GOT3 (cell line): Measurements from ENCODE around the gene CHRNA3.
"Not testable (repeated sequence)": the region's sequence is repeated elsewhere in the genome, so short reads cannot be mapped to it uniquely, and the experiment has no call there.

Experiments used
- DNase-seq: peaks from one replicate; lab custom pipeline; 2025; ENCODE audit warnings: mixed read lengths; lab: John Stamatoyannopoulos, UW

CHRNA3 gene

DNA sequence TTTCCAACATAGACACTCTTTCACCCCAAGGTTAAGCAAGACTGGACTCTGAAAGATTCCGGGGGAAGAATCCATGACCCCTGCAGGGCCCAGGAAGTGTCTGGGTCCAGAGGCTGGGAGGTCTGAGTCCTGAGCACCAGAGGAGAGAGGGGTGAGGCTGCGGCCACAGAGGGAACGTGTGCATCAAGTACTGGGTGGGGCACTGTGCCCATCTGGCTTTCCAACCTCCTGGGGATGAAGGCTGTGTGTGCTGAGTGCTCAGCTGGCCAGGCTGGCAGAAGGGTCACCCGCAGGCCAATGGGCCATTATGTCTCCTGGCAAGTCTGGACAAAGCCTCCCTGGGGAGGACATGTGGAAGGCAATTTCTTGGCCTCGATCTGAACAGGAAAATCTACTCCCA, 3.3 kb downstream of the CHRNA3 start:
- DNase-seq = no peak

DNA sequence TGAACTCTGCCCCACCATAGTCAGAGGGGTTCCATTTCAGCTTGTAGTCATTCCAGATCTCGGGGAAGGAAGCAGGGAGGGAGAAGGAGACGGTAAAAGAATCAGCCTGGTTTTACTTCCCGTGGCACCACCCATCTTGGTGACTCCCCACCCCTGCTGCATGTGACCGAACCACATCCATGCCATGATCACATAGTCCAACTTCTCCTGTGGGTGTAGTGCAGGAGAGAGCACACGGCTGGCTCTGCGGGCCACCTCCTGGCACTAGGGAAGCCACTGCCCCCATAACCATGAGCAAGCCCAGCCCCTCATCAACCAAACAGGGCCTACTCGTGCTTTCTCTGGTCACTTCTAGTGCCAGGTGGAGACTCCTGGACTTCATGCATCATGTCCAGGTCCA, 3.7 kb downstream of the CHRNA3 start:
- no peak for DNase-seq

GRCh38 chr15:78616506-78616905, 4.3 kb downstream of the CHRNA3 start:
- DNase-seq = no peak

DNA sequence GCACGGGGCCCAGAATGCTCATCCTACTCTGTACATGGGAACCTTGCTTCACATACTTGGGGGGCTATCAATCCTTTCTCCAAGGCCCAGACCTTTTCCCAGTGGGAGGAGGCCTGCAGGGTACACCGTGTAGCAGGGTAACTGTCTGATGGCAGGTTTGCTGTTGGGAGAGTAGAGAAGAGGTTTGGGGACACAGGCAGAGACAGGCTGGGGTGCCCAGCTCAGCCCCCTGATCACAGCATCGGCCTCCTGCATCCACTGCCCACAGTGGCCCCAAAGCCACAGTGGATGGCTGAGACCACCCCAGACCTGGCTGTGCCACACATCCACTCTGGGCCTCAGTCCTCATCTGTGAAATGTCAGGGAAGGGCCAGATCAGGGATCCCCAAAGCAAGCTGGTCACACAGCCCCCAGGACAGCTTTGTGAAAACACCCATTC, 5.6 kb downstream of the CHRNA3 start:
- no peak for DNase-seq

- no peak for DNase-seq
These were observed 6.8 kb downstream of the CHRNA3 start for GRCh38 chr15:78614021-78614420.

DNA sequence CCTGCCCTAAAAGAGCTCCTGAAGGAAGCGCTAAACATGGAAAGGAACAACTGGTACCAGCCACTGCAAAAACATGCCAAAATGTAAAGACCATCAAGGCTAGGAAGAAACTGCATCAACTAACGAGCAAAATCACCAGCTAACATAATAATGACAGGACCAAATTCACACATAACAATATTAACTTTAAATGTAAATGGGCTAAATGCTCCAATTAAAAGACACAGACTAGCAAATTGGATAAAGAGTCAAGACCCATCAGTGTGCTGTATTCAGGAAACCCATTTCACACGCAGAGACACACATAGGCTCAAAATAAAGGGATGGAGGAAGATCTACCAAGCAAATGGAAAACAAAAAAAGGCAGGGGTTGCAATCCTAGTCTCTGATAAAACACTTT, 11.2 kb downstream of the CHRNA3 start:
- not testable (repeated sequence) for DNase-seq

DNA sequence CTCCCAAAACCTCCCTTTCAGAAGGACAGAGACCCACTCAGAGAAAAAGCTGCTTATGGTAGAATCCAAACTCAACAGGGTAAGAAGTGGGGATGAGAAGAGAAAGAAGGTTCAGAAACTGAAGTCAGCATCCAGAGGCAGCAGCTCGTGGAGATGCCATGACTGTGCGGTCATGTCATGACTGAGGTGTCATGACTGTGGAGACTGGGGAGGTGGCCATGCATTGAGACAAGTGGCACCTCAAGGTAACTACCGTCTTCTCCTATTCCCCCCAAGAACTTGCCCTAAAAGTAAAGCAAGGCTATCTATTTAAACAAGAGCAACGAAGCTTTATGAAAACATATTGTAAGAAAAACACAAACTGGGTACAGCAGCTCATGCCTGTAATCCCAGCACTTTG, 15.1 kb downstream of the CHRNA3 start:
- DNase-seq = no peak

GRCh38 chr15:78605201-78605600, 15.6 kb downstream of the CHRNA3 start:
- DNase-seq = no peak

DNA sequence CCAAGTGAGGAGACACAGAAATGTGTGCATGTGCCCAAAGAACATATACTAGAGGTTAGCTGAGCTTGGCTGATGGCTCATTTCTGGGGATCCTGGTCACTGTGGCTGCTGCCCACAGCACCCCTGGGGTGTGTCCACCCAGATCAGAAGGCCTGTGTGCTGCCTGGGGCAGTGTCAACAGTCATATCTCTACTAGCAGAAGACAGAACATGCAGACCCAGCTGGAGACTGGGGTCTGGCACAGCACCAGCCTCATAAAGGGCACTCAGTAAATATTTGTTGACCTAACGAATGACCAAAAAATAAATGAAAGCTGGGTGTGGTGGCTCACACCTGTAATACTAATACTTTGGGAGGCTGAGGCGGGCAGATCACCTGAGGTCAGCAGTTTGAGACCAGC, 16.4 kb downstream of the CHRNA3 start:
- DNase-seq = no peak

- DNase-seq = no peak
These were observed 17.3 kb downstream of the CHRNA3 start for GRCh38 chr15:78603467-78603866.

DNA sequence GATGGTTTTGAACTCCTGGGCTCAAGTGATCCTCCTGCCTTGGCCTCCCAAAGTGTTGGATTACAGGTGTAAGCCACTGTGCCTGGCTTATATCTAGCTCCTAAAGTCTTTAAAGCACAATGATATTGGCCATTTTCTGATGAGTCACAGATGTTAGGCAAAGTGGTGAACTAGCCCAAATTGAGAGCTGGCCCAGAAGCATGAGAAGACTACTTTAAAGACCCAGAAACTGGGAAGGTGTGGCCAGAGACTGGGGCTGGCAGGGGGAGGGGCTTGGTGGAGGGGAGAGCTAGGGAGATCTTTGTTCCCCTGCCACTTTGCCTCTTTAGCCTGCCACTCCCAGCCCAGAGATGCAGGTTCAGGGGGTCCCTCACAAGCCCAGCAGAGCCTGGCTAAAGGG, 21.6 kb downstream of the CHRNA3 start:
- DNase-seq = no peak

- no peak for DNase-seq
These were observed 22.4 kb downstream of the CHRNA3 start for GRCh38 chr15:78598348-78598747.

DNA sequence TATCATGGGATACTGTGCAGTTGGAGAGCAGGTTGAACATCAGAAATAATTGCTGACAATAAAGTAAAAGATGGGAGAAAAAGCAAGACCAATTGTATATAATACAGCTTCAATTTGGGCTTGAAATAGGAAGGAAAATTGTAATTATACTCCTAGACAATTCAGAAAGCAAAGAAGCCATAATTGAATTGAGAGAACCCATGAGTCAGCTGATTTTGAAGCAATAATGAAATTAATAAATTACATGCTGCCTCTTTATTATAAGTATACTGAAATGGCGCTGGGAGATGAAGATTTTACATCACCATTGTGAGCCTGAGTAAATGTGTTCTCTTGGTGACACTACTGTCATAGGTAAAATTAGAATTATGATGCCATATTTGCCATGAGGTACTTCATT, 23.2 kb downstream of the CHRNA3 start:
- DNase-seq = no peak

- DNase-seq = no peak
These were observed 45.9 kb downstream of the CHRNA3 start for GRCh38 chr15:78574944-78575343.

- DNase-seq = no peak
These were observed 47.4 kb downstream of the CHRNA3 start for GRCh38 chr15:78573416-78573815.

- DNase-seq = no peak
These were observed 49.4 kb downstream of the CHRNA3 start for GRCh38 chr15:78571382-78571781.

DNA sequence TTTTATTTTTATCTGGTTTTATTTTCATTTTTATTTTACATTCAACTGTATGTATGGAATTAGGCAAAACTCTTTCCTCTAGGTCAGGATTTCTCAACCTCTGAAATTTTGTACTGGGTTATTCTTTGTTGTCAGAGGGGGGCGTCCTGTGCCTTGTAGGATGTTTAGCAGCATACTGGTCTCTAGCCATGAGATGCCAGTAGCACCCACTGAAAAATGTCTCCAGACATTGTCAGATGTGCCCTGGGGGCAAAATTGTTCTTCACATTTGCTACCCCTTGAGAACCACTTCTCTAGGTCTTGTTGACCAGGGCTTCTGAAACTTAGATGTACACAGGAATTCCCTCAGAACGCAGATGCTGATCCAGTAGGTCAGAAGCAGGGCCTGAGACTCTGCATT, 50.1 kb downstream of the CHRNA3 start:
- DNase-seq = no peak

DNA sequence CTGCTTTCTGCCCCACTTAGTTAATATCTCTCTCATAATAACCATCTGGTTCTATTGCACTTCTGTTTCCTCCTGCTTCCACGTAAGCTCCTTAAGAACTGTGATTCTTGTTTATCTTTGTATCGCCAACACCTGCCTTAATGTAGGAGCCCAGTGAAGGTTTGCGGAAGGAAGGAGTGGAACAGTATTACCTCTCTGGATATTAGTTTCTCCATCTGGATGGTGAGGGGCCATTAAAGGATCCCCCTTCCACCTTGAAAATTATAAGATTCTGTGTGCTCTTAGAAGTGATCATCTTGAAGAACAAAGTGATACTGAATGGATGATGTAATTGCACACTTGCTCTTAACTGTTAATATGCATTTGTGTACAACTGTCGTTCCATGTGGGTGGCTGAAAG, 53.3 kb downstream of the CHRNA3 start:
- no peak for DNase-seq

DNA sequence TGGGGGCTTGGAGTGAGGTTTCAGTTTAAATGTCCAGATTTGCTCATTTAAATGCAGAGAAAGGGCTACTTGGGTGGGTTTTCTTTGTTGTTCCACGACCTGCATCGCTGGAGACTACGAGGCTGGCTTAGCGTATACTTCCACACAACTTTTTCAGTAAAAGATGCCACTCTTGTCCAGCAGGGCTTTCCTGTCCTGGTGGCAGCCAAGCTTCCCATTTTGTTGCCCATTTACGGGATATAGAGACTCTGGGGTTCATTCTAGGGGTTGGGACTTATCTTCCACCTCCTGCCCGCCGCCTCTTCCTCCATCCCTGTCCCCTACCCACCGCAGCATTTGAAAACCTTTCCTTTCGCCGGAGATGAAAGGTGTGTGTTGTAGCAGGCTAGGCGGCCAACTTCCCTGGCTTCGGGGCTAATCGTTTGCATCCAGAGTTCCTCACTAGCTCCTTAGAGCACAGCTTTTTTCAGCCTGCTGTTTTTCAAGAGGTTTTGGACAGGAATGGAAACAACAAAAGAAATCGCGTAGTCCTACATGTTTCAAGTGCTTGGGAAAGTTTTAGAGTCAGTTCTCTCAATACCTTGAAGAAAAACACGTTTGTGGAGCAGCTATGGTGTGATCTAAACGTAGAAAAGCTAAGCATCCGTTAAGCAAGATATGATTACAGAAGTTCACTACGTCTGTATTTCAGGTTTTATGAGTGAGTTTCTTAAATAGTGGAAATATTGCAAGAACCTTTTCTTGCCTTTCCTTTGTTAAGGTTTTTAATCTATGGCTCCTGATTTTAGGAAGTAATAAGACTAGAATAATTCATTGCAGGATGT, 54.6 kb downstream of the CHRNA3 start:
- no peak for DNase-seq

DNA sequence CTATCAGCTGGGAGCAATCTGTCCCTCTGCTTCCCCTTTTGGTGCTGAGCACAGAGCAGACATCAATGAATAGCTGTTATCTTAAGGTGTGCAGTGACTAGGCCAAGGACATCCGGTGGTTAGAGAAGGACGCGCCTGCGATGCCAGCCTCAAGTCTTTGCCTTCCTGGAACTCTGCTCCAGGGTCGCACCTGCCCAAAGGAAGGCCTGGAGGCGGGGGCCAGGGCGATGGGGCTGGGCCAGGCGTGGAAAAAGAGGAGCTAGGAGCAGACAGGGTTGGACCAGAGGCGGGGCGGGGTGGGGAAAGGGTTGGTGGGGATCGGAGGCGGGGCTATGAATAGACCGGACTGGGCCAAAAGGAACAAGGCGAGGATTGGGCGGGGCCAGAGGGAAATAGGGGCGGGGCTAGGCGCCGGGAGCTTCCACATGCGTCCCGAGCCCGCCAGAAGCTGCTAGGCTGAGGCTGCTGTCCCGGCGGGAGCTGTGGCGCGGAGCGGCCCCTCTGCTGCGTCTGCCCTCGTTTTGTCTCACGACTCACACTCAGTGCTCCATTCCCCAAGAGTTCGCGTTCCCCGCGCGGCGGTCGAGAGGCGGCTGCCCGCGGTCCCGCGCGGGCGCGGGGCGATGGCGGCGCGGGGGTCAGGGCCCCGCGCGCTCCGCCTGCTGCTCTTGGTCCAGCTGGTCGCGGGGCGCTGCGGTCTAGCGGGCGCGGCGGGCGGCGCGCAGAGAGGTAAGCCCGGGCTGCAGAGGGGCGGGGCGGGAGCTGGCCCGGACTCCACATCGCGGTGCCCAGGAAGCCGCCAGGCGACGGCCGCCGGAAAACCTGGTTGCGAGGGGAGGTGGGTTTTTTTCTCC, 55.5 kb downstream of the CHRNA3 start, which contains the start of gene CHRNA5:
CHRNA5 (plus strand) TSS at position 424 of the 854 bp plus-strand sequence; CDS start at position 624, 200 bp downstream.
- DNase-seq = peak; percentile 32

DNA sequence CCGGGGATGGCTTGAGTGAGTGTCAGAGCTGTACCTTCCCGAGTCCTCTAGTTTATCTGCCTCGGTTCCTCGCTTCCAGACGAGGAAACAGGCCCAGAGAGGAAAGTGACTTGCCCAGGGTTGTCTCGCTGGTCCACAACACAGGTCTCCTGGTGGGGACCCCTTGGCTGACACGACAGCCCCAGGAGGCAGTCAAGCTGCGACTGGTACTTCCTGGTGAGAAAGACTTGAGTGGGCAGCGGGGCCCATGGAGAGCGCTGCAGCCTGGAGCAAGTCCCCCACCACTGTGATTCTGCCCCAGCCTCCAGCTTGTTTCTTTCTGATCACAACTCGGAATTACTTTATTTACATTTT, 56.1 kb downstream of the CHRNA3 start:
- no peak for DNase-seq

GRCh38 chr15:78563092-78563491, 57.7 kb downstream of the CHRNA3 start:
- DNase-seq = no peak

DNA sequence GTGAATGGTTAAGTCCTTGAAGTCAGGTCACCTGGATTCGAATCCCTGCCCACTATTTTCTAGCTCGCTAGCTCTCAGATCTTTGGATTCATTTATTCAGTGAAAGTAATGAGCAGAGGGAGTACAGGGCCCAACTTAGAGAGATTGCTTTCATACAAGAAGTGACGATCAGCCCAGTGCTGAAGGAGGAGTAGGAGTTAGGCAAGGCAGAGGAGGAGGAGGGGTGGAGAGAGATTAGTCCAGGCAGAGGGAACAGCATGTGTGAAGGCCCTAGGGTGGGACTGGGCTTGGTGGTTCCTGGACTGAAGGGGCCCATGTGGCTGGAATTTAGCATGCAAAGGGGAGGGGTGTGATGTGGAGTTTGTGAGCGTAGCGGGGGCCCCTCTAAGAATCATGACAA, 59.3 kb downstream of the CHRNA3 start:
- DNase-seq = no peak
